Transverse colon (tissue), 4 donors: Measurements from ENCODE around the gene UCK2.

Source experiments
- CTCF ChIP-seq, 5 experiments: fragments of 200-600 bp in 3 of 5; fragments of 450-650 bp in 2 of 5; sonication (generic) in 3 of 5; IDR thresholded peaks; 1 replicate in 2 of 5; 2 replicates in 3 of 5; pipeline ENCODE4 v1.5.1; 2016 to 2017; ENCODE audit warnings: antibody characterized with exemption in 5 of 5, inconsistent platforms in 3 of 5, mild to moderate bottlenecking in 2 of 5, moderate library complexity in 1 of 5
- EP300 ChIP-seq: sonication (generic); formaldehyde crosslinking; IDR thresholded peaks from one replicate; pipeline ENCODE4 v1.6.1; 2017; ENCODE audit warnings: antibody characterized with exemption, low read depth
- POLR2A ChIP-seq: fragments of 450-650 bp; IDR thresholded peaks from one replicate; pipeline ENCODE4 v1.6.1; 2016; ENCODE audit warnings: antibody characterized with exemption, mild to moderate bottlenecking, moderate library complexity
- POLR2AphosphoS5 ChIP-seq, 3 donors: sonication (generic); formaldehyde crosslinking; IDR thresholded peaks; one replicate each; pipeline ENCODE4 v1.6.1; 2016; ENCODE audit warnings: antibody characterized with exemption in 3 of 3

DNA sequence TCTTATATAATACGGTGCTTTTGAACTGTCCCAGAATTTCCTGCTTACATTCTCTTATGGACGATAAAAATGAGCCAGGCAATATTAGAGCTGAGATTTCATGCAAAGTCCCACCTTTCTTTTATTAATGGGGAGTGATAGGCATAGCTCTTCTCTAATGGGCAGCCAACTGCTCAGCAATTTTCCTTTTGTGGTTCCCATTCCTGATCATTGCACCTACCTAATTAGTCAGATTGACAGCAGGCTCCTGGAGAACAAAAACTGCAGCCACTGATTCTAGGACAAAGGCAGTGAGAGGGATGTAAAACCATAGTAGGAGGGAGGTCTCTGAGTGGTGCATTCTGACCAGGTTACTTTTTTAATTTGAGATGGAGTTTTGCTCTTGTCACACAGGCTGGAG lies 110.4 kb downstream of the UCK2 start:
- no peak for TF ChIP-seq CTCF (IDR thresholded peaks at IDR 0.05)
- TF ChIP-seq EP300 = no peak
- TF ChIP-seq POLR2AphosphoS5 (IDR thresholded peaks at IDR 0.05) = no peak
- no peak for TF ChIP-seq POLR2A
